Neural cell (in vitro differentiated cells): ENCODE measurements around the gene TNNT3. TPM values are rescaled to one million over a fixed set of nuclear protein-coding genes. Genes with fewer than 3 reads are reported as not detected.

ENCODE experiments used
- H2AFZ ChIP-seq: fragments of 200-600, 300-800 bp; sonication (generic), shearing (Covaris generic); 2 replicates; pipeline ENCODE4 v1.6.0; 2014; ENCODE audit warnings: low read depth, mild to moderate bottlenecking, antibody characterized with exemption, low read length, moderate library complexity
- H3F3A ChIP-seq: fragments of 200-600 bp; shearing (Covaris generic); 2 replicates; pipeline ENCODE4 v1.6.1; 2016; ENCODE audit warnings: mild to moderate bottlenecking, moderate library complexity, mixed read lengths, antibody characterized with exemption, low read length; ENCODE audit not compliant: insufficient read depth, poor library complexity, severe bottlenecking
- H3K27ac ChIP-seq: fragments of 200-600, 300-800 bp; sonication (generic), shearing (Covaris generic); 2 replicates; pipeline ENCODE4 v1.5.1; 2014; ENCODE audit warnings: mild to moderate bottlenecking, low read length, moderate library complexity
- H3K27me3 ChIP-seq: fragments of 300-800, 200-600 bp; sonication (generic), shearing (Covaris generic); 2 replicates; pipeline ENCODE4 v1.6.0; 2014; ENCODE audit warnings: mild to moderate bottlenecking, low read depth, low read length, moderate library complexity; ENCODE audit not compliant: insufficient read depth
- H3K36me3 ChIP-seq: fragments of 300-800, 200-600 bp; sonication (generic), shearing (Covaris generic); 2 replicates; pipeline ENCODE4 v1.5.1; 2014; ENCODE audit warnings: mild to moderate bottlenecking, antibody characterized with exemption, low read length, moderate library complexity; ENCODE audit not compliant: insufficient read depth
- H3K4me2 ChIP-seq: fragments of 300-800, 200-600 bp; sonication (generic), shearing (Covaris generic); 2 replicates; pipeline ENCODE4 v1.6.0; 2014; ENCODE audit warnings: mild to moderate bottlenecking, low read length
- H3K4me3 ChIP-seq: fragments of 300-800, 200-600 bp; sonication (generic), shearing (Covaris generic); 2 replicates; pipeline ENCODE4 v1.5.1; 2014; ENCODE audit warnings: mild to moderate bottlenecking, low read length, moderate library complexity
- H3K79me2 ChIP-seq: fragments of 200-600 bp; shearing (Covaris generic); replicated peaks from 2 replicates; pipeline ENCODE4 v1.6.0; 2014; ENCODE audit warnings: mild to moderate bottlenecking, low read length, moderate library complexity; ENCODE audit not compliant: insufficient read depth
- H3K9ac ChIP-seq: fragments of 300-800, 200-600 bp; sonication (generic), shearing (Covaris generic); 2 replicates; pipeline ENCODE4 v1.6.1; 2016; ENCODE audit warnings: mild to moderate bottlenecking, low read length, mixed read lengths
- H3K9me2 ChIP-seq: fragments of 200-600 bp; shearing (Covaris generic); 2 replicates; pipeline ENCODE4 v1.6.1; 2016; ENCODE audit warnings: mild to moderate bottlenecking, low read length, mixed read lengths; ENCODE audit not compliant: insufficient read depth
- H3K9me3 ChIP-seq: fragments of 200-600, 300-800 bp; sonication (generic), shearing (Covaris generic); 2 replicates; pipeline ENCODE4 v1.6.1; 2016; ENCODE audit warnings: mild to moderate bottlenecking, mixed run types, low read length, moderate library complexity, mixed read lengths
- H4K20me1 ChIP-seq: fragments of 200-600 bp; shearing (Covaris generic); 2 replicates; pipeline ENCODE4 v1.6.1; 2016; ENCODE audit warnings: mild to moderate bottlenecking, mixed run types; ENCODE audit not compliant: insufficient read depth
- CTCF ChIP-seq: fragments of 450-650 bp; IDR thresholded peaks from 2 replicates; pipeline ENCODE4 v1.5.1; 2014; ENCODE audit warnings: antibody characterized with exemption, mild to moderate bottlenecking, moderate library complexity; ENCODE audit not compliant: poor library complexity, severe bottlenecking
- EP300 ChIP-seq: fragments of 450-650 bp; conservative IDR thresholded peaks from 2 replicates; pipeline ENCODE4 v1.6.1; 2014; ENCODE audit warnings: antibody characterized with exemption, mild to moderate bottlenecking, moderate library complexity; ENCODE audit not compliant: poor library complexity, severe bottlenecking
- EZH2 ChIP-seq: fragments of 200-600, 300-800 bp; shearing (Covaris generic), sonication (generic); IDR thresholded peaks from 2 replicates; pipeline ENCODE4 v1.6.1; 2014; ENCODE audit warnings: antibody characterized with exemption, low read length, borderline replicate concordance, mild to moderate bottlenecking; ENCODE audit not compliant: insufficient read depth, poor library complexity, severe bottlenecking
- MXI1 ChIP-seq: fragments of 450-650 bp; conservative IDR thresholded peaks from 2 replicates; pipeline ENCODE4 v1.6.1; 2014; ENCODE audit warnings: antibody characterized with exemption, mild to moderate bottlenecking; ENCODE audit not compliant: poor library complexity, severe bottlenecking
- POLR2AphosphoS5 ChIP-seq: IDR thresholded peaks from 2 replicates; pipeline ENCODE4 v1.6.1; 2012
- RAD21 ChIP-seq: fragments of 450-650 bp; conservative IDR thresholded peaks from 2 replicates; pipeline ENCODE4 v1.6.1; 2014; ENCODE audit warnings: antibody characterized with exemption, mild to moderate bottlenecking, moderate library complexity
- REST ChIP-seq: IDR thresholded peaks from 2 replicates; pipeline ENCODE4 v1.6.1; 2012; ENCODE audit warnings: borderline replicate concordance
- SMC3 ChIP-seq: fragments of 450-650 bp; conservative IDR thresholded peaks from 2 replicates; pipeline ENCODE4 v1.6.1; 2014; ENCODE audit warnings: antibody characterized with exemption, mild to moderate bottlenecking, moderate library complexity; ENCODE audit not compliant: poor library complexity
- TAF1 ChIP-seq: IDR thresholded peaks from 2 replicates; pipeline ENCODE4 v1.6.1; 2012; ENCODE audit warnings: low read depth
- polyA plus RNA-seq: library from polyadenylated mRNA; depleted of rRNA; stranded (reverse); fragments of >200 nt; gene quantifications from 2 replicates; pipeline ENCODE4 v1.2.3, GENCODE V29; 2014

Gene TNNT3
- polyA plus RNA-seq, 1 donor from 2014 or later: not detected

GRCh38 chr11:1928891-1929541, 9.5 kb downstream of the TNNT3 start:
- no peak overlapping the region for H3K9ac ChIP-seq
- H2AFZ ChIP-seq: no peak overlapping the region
- no peaks in the 10 kb centered on the region for H4K20me1 ChIP-seq
- TF ChIP-seq CTCF (no peak), TAF1 (no peak), EP300 (no peak), REST (no peak), EZH2 (no peak), POLR2AphosphoS5 (no peak), RAD21 (no peak), MXI1 (no peak), SMC3 (no peak)
- H3K9me3 ChIP-seq: no peaks in the 10 kb centered on the region
- H3K36me3 ChIP-seq: no peaks in the 10 kb centered on the region
- H3K4me3 ChIP-seq: no peak overlapping the region
- H3K27me3 ChIP-seq: no peaks in the 10 kb centered on the region
- H3K27ac ChIP-seq: no peak overlapping the region
- no peaks in the 10 kb centered on the region for H3F3A ChIP-seq
- H3K9me2 ChIP-seq: no peaks in the 10 kb centered on the region
- no peaks in the 10 kb centered on the region for H3K79me2 ChIP-seq
- no peak overlapping the region for H3K4me2 ChIP-seq

- no peak overlapping the region for H3K4me3 ChIP-seq
- no peak overlapping the region for H3K27ac ChIP-seq
- H3K9me2 ChIP-seq: no peaks in the 10 kb centered on the region
- no peaks in the 10 kb centered on the region for H3K79me2 ChIP-seq
- H3K36me3 ChIP-seq: no peaks in the 10 kb centered on the region
- H3K27me3 ChIP-seq: no peaks in the 10 kb centered on the region
- no peak overlapping the region for H2AFZ ChIP-seq
- H4K20me1 ChIP-seq: no peaks in the 10 kb centered on the region
- H3K9ac ChIP-seq: no peak overlapping the region
- no peaks in the 10 kb centered on the region for H3K9me3 ChIP-seq
- H3K4me2 ChIP-seq: no peak overlapping the region
- H3F3A ChIP-seq: no peaks in the 10 kb centered on the region
- TF ChIP-seq POLR2AphosphoS5 (no peak), RAD21 (no peak), SMC3 (no peak), CTCF (no peak), MXI1 (no peak), TAF1 (no peak), EZH2 (no peak), EP300 (no peak), REST (no peak)
These were observed 10.3 kb downstream of the TNNT3 start for GRCh38 chr11:1929621-1930461.
